Smooth muscle cell (in vitro differentiated cells): ENCODE data around the gene PDE6A. TPM values are rescaled to one million over a fixed set of nuclear protein-coding genes. Genes with fewer than 3 reads are reported as not detected.

Experiments
- DNase-seq: peaks from one replicate; lab custom pipeline; 2025; ENCODE audit not compliant: unreplicated experiment; lab: John Stamatoyannopoulos, UW
- H2AFZ ChIP-seq: fragments of 200-600 bp; sonication (generic); 2 replicates; pipeline ENCODE4 v1.6.0; 2016; ENCODE audit warnings: antibody characterized with exemption, low read depth, mild to moderate bottlenecking
- H3F3A ChIP-seq: fragments of 200-600 bp; sonication (generic); 2 replicates; pipeline ENCODE4 v1.6.0; 2017; ENCODE audit warnings: antibody characterized with exemption, low read depth
- H3K27ac ChIP-seq: fragments of 200-600 bp; sonication (generic); 2 replicates; pipeline ENCODE4 v1.5.1; 2016; ENCODE audit warnings: low read depth, mild to moderate bottlenecking
- H3K27me3 ChIP-seq: fragments of 200-600 bp; sonication (generic); 2 replicates; pipeline ENCODE4 v1.6.1; 2016; ENCODE audit warnings: low read depth, mild to moderate bottlenecking
- H3K36me3 ChIP-seq: fragments of 200-600 bp; sonication (generic); 2 replicates; pipeline ENCODE4 v1.5.1; 2016; ENCODE audit warnings: low read depth
- H3K4me1 ChIP-seq: fragments of 200-600 bp; sonication (generic); 2 replicates; pipeline ENCODE4 v1.5.1; 2016; ENCODE audit warnings: low read depth
- H3K4me2 ChIP-seq: fragments of 200-600 bp; sonication (generic); 2 replicates; pipeline ENCODE4 v1.6.0; 2016; ENCODE audit warnings: mild to moderate bottlenecking
- H3K4me3 ChIP-seq: fragments of 200-600 bp; sonication (generic); 2 replicates; pipeline ENCODE4 v1.5.1; 2016; ENCODE audit warnings: mild to moderate bottlenecking
- H3K79me2 ChIP-seq: fragments of 200-600 bp; sonication (generic); 2 replicates; pipeline ENCODE4 v1.6.0; 2016; ENCODE audit warnings: low read depth, mild to moderate bottlenecking
- H3K9ac ChIP-seq: fragments of 200-600 bp; sonication (generic); 2 replicates; pipeline ENCODE4 v1.6.0; 2016; ENCODE audit warnings: low read depth
- H3K9me3 ChIP-seq: fragments of 200-600 bp; sonication (generic); replicated peaks from 2 replicates; pipeline ENCODE4 v1.5.1; 2016; ENCODE audit warnings: low read depth
- H4K20me1 ChIP-seq: fragments of 200-600 bp; sonication (generic); 2 replicates; pipeline ENCODE4 v1.6.0; 2016; ENCODE audit warnings: low read depth
- CTCF ChIP-seq: fragments of 200-600 bp; sonication (generic); IDR thresholded peaks from 2 replicates; pipeline ENCODE4 v1.5.1; 2017; ENCODE audit warnings: borderline replicate concordance, mild to moderate bottlenecking, antibody characterized with exemption; ENCODE audit not compliant: insufficient read depth, poor library complexity, severe bottlenecking
- WGBS: methylation state at CpG from one replicate; pipeline ENCODE4 v1.1.7; 2016; ENCODE audit warnings: low lambda C conversion rate; 5-methylcytosine and 5-hydroxymethylcytosine counted together
- polyA plus RNA-seq: library from polyadenylated mRNA; unstranded; fragments of >200 nt; fragmentation: Nextera tagmentation; extraction: Ambion mirVana; gene quantifications from 2 replicates; pipeline ENCODE4 v1.2.1, GENCODE V29; 2016
- total RNA-seq: library from RNA; depleted of rRNA; stranded (reverse); fragments of >200 nt; gene quantifications from 2 replicates; pipeline ENCODE4 v1.2.3, GENCODE V29; 2014

PDE6A gene
- total and polyA plus RNA-seq, 2 experiments from 2014 or later, result 0.05 TPM; not detected in 1

- H3K4me3 ChIP-seq, result peak overlapping the region; percentile 89
- no peak overlapping the region for H3K27ac ChIP-seq
- DNase-seq, result no peak
- no peak overlapping the region for H3K9ac ChIP-seq
- H3K4me2 ChIP-seq, result no peak overlapping the region
- H4K20me1 ChIP-seq, result peaks cover 3% of the 10 kb centered on the region
- no peaks in the 10 kb centered on the region for H3K79me2 ChIP-seq
- TF ChIP-seq CTCF, result peak; percentile 52
- no peaks in the 10 kb centered on the region for H3K27me3 ChIP-seq
- H2AFZ ChIP-seq, result no peak overlapping the region
- H3K4me1 ChIP-seq, result peaks cover 14% of the 10 kb centered on the region
- WGBS, result 56% methylated on average over 6 of the region's 6 CpGs
- H3K9me3 ChIP-seq, result no peaks in the 10 kb centered on the region
- peaks cover 7% of the 10 kb centered on the region for H3F3A ChIP-seq
- H3K36me3 ChIP-seq, result no peaks in the 10 kb centered on the region
Observed at GRCh38 chr5:149961957-149962409, 17.4 kb upstream of the PDE6A start.

- no peaks in the 10 kb centered on the region for H3K79me2 ChIP-seq
- no peak overlapping the region for H3K27ac ChIP-seq
Observed at GRCh38 chr5:149961186-149961685, 16.6 kb upstream of the PDE6A start.

GRCh38 chr5:149960272-149961185 lies 15.9 kb upstream of the PDE6A start, which contains the start of gene SLC26A2:
SLC26A2 (plus strand) TSS chr5:149960758; CDS start chr5:149977653, 16,895 bp downstream.
- Histone ChIP-seq H3K4me3 (peak within 1 kb of the TSS; percentile 89), H2AFZ (peak within 1 kb of the TSS; percentile 88), H3K9me3 (no peaks in the 10 kb centered on the region), H3K27me3 (no peaks in the 10 kb centered on the region), H3K27ac (peak within 1 kb of the TSS; percentile 96), H3K9ac (peak within 1 kb of the TSS; percentile 86), H3K4me2 (peak within 1 kb of the TSS; percentile 83), H3K79me2 (no peaks in the 10 kb centered on the region), H3K36me3 (no peaks in the 10 kb centered on the region), H3K4me1 (peaks cover 14% of the 10 kb centered on the region), H3F3A (peaks cover 7% of the 10 kb centered on the region), H4K20me1 (peaks cover 3% of the 10 kb centered on the region)
- no peak for TF ChIP-seq CTCF
- peak; percentile 87 for DNase-seq
- WGBS, result 1% methylated on average over 72 of the region's 84 CpGs

More at GRCh38 chr5:149961186-149961685, 16.6 kb upstream of the PDE6A start:
- Histone ChIP-seq H3K4me3 (peak overlapping the region; percentile 89), H3K4me2 (peak overlapping the region; percentile 83), H3K27me3 (no peaks in the 10 kb centered on the region), H3K4me1 (peaks cover 14% of the 10 kb centered on the region), H3K9me3 (no peaks in the 10 kb centered on the region), H3K36me3 (no peaks in the 10 kb centered on the region), H3K9ac (peak overlapping the region; percentile 54), H2AFZ (peak overlapping the region; percentile 88), H3F3A (peaks cover 7% of the 10 kb centered on the region), H4K20me1 (peaks cover 3% of the 10 kb centered on the region)
- TF ChIP-seq CTCF, result no peak
- no peak for DNase-seq
- 13% methylated on average over 23 of the region's 23 CpGs for WGBS
